Raji (cell line): ENCODE data around the gene DDI2.

Source experiments
- POLR2A ChIP-seq: IDR thresholded peaks from 2 replicates; pipeline ENCODE4 v1.6.1; 2011; ENCODE audit warnings: low read depth, low read length, control low read depth; ENCODE audit not compliant: insufficient read depth

DDI2 gene

GRCh38 chr1:15701784-15702183 lies 84.5 kb downstream of the DDI2 start:
- no peak for TF ChIP-seq POLR2A

DNA sequence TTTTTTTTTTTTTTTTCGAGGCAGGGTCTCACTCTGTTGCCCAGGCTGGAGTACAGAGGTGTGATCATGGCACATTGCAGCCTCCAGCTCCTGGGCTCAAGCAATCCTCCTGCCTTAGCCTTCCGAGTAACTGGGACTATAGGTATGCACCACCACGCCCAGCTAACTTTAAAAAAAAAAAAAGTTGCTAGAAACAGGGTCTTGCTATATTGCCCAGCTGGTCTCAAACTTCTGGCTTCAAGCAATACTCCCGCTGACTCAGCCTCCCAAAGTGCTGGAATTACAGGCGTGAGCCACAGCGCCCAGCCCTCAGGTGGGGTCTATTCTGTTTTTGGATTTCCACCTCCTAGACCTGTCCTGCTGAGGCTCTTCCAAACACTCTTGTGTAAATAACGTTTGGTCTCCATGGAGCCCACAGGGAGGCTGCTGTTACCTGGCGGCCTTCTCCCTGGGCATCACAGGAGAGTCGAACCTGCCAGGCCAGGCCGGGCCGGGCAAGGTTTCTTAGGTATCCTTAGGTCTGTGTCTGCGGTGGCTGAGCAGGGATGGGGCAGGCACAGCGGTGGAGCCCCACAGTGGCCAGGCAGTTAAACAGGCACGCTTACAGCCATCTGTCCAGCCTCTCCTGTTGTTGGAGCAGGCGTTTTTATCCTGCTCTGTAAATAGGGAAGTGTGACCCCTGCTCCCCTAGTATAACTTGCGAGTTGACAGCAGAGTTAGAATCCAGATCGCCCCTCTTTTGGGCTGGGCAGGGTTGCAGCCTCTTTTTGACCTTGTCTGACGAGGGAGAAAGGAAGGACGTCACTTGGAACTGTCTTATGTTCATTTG lies 85.7 kb downstream of the DDI2 start:
- no peak for TF ChIP-seq POLR2A

DNA sequence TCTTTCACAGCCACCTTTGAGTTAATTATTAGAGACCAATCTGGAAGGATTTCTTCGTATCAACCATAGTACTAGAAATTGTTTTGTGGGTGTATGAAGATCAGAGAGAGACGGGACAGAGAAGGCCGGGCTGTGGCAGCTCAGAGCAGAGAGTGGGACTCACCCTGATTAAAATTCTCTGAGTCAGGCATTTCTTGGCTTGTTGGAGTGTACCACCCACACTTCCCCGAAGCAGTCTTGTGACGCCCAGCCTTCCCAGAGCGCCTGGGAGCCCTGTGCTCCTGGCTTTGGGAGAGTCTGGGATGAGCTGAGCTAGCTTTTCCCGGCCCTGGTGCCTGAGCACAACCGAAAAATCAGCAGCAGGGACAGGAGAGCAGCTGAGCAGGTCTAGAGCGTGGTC lies 86.3 kb downstream of the DDI2 start:
- no peak for TF ChIP-seq POLR2A

- TF ChIP-seq POLR2A = no peak
Measured at GRCh38 chr1:15704526-15705183, 87.4 kb downstream of the DDI2 start.

GRCh38 chr1:15705184-15705566 lies 87.9 kb downstream of the DDI2 start:
- TF ChIP-seq POLR2A = no peak

DNA sequence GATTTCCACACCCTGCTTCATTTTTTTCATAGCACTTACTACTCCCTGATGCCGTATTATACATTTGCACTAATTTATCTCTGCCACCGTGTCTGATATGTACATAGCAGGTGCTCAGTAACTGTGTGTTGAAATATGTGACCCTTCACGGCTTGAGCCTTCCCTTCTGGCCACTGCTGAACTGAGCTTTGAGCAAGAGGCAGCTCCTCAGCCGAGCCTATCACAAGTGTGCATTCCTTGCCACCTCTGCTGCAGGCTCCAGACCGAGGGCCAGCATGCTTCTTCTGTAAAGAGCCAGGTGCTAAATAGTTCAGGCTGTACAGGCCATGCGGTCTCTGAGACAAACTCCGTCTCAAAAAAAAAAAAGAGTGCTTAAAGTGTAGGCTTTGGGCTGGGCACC lies 89.5 kb downstream of the DDI2 start:
- TF ChIP-seq POLR2A = no peak

- TF ChIP-seq POLR2A = no peak
Measured at GRCh38 chr1:15707239-15707925, 90.1 kb downstream of the DDI2 start.

DNA sequence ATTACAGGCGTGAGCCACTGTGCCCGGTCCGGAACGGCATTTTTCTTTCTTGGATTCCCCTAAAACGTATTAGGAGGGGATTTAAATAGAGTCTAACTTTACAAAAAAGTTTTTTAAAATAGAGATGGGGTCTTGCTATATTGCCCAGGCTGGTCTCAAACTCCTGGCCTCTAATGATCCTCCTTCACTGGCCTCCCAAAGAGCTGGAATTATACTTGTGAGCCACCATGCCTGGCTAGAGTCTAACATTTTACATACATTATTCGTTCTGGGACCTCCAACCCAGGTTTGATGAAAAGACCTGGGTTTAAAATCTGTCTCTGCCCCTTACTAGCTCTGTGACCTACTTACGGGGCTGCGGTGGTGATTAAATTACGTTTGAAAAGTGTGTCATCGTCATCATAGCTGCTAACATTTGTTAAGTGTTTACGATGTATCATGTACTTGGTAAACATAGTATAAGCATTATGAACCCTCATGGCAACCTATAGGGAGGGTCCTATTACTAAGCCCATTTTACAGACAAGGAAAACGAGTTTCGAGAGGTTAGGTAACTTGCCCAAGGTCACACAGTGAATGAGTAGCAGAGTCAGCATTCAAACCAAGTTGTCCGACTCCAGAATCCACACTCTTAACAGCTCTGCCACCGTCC lies 91.4 kb downstream of the DDI2 start:
- no peak for TF ChIP-seq POLR2A

GRCh38 chr1:15709226-15709625 lies 92.0 kb downstream of the DDI2 start:
- TF ChIP-seq POLR2A = no peak

GRCh38 chr1:15712168-15712567 lies 94.9 kb downstream of the DDI2 start:
- no peak for TF ChIP-seq POLR2A

DNA sequence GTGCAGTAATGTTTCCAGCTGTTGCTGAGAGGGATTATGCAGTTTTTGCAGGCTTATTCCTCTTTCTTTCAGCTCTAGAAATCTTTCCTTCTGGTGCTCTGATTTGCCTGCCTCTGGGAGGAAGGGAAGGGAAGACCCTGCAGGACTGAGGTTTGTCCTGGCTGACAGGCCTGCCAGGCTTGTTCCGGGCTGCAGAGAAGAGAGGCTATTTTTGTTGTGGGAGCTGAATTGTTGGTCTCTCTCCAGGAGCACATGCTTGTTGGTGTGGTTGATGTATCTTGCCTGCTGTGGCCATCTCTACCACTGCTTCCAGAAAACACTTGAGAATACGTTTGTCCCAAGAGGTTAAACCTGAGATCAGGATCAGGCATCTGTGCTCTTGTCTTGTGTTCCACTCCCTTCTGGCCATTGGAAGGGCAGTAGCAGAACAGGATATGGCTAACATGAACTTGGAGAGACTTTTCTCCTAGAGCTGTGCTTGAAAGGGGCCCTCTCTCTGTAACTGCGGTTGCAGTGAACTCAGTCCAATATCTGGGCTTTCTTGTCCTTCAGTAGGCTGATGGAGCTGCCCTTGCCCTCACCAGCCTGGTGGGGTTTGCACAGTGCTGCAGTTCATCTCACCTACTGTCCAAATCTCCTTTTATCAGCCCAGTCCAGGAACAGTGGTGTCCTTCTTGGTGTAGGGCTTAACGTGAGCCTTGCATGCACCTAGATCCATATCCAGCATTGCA lies 97.3 kb downstream of the DDI2 start:
- TF ChIP-seq POLR2A = no peak

GRCh38 chr1:15717418-15718125 lies 100.3 kb downstream of the DDI2 start:
- TF ChIP-seq POLR2A = no peak

DNA sequence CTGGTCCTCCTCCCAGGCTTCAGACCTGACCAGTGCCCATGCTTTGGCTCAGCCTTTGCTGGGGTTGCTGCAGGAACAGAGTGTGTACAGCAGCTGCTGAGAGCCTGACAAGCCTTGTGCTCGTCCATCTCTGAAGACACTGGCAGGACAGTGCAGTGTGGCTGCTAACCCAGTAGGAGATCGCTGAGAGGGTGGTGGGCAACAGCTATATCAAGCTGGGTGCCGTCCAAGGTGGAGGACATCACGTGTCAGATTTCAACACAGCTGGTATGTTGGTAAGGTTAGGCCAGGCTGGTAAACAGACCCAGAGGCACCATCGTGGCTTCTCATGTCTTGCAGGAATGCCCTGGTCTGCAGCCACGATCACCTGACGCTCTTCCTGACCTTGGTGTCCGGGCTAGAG lies 100.9 kb downstream of the DDI2 start:
- TF ChIP-seq POLR2A = no peak
